HuH-7.5 (cell line): ENCODE results near the gene PBX3.
"Not testable (repeated sequence)": the region's sequence is repeated elsewhere in the genome, so short reads cannot be mapped to it uniquely, and the experiment has no call there.

ENCODE experiments used
- DNase-seq: peaks from one replicate; pipeline ENCODE4 v3.0.0; 2011; ENCODE audit warnings: low spot score

The PBX3 gene

GRCh38 chr9:125749287-125749935 is 2.2 kb downstream of the PBX3 start:
- no peak for DNase-seq

GRCh38 chr9:125749951-125750626 is 2.9 kb downstream of the PBX3 start:
- DNase-seq: peak; percentile 18

- DNase-seq: peak; percentile 25
Measured at GRCh38 chr9:125750627-125751011, 3.4 kb downstream of the PBX3 start.

- no peak for DNase-seq
Measured at GRCh38 chr9:125752070-125752628, 5.0 kb downstream of the PBX3 start.

- DNase-seq: no peak
Measured at GRCh38 chr9:125754096-125754495, 6.9 kb downstream of the PBX3 start.

- no peak for DNase-seq
Measured at GRCh38 chr9:125755340-125755739, 8.2 kb downstream of the PBX3 start.

GRCh38 chr9:125756518-125756917 is 9.3 kb downstream of the PBX3 start:
- no peak for DNase-seq

- no peak for DNase-seq
Measured at GRCh38 chr9:125757834-125758233, 10.7 kb downstream of the PBX3 start.

GRCh38 chr9:125758986-125759763 is 12.0 kb downstream of the PBX3 start:
- DNase-seq: no peak

- no peak for DNase-seq
Measured at GRCh38 chr9:125759764-125760129, 12.6 kb downstream of the PBX3 start.

GRCh38 chr9:125760537-125760936 is 13.4 kb downstream of the PBX3 start:
- DNase-seq: no peak

GRCh38 chr9:125761676-125762450 is 14.7 kb downstream of the PBX3 start:
- no peak for DNase-seq

GRCh38 chr9:125763394-125763801 is 16.2 kb downstream of the PBX3 start:
- DNase-seq: no peak

- no peak for DNase-seq
Measured at GRCh38 chr9:125764198-125764597, 17.0 kb downstream of the PBX3 start.

- DNase-seq: no peak
Measured at GRCh38 chr9:125766468-125767221, 19.5 kb downstream of the PBX3 start.

- DNase-seq: no peak
Measured at GRCh38 chr9:125767349-125767748, 20.2 kb downstream of the PBX3 start.

GRCh38 chr9:125768803-125769202 is 21.6 kb downstream of the PBX3 start:
- DNase-seq: no peak

GRCh38 chr9:125771037-125771436 is 23.9 kb downstream of the PBX3 start:
- no peak for DNase-seq

GRCh38 chr9:125772740-125773139 is 25.6 kb downstream of the PBX3 start:
- DNase-seq: no peak

GRCh38 chr9:125774106-125774505 is 26.9 kb downstream of the PBX3 start:
- no peak for DNase-seq

GRCh38 chr9:125776789-125777188 is 29.6 kb downstream of the PBX3 start:
- DNase-seq: not testable (repeated sequence)
